ENCODE results near the gene AFF3. TPM values are rescaled to one million over a fixed set of nuclear protein-coding genes. Genes with fewer than 3 reads are reported as not detected.

Gene AFF3
- total RNA-seq, 1 experiment from 2014 or later, result not detected

DNA sequence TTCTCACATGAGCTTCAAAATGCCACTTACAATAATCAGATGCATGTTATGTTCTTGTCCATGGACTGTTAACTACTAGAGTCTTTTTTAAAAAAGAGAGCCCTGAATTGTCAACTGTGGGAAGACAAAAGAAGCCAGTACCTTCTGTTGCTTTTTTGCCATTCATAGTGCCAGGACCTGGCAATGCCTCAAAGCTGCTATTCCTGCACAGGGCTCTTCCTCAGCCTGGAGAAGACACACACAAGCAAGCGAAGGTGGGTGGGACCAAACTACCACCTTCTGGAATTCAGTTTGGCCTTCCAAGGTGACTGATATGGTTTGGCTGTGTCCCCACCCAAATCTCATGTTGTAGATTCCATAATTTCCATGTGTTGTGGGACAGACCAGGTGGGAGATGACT lies 160.6 kb downstream of the AFF3 start:
- no TSS peak for BruUV-seq (replicated peaks)
- Mint-ChIP-seq H3K27me3 (ENCODE audit: unreplicated experiment) (peaks cover 57% of the 10 kb centered on the region), H3K36me3 (ENCODE audit: insufficient read depth, unreplicated experiment) (no peaks in the 10 kb centered on the region), H3K4me3 (ENCODE audit: low read depth, unreplicated experiment) (no peak overlapping the region), H3K4me1 (ENCODE audit: low read depth, unreplicated experiment) (no peaks in the 10 kb centered on the region), H3K9me3 (ENCODE audit: low read depth, unreplicated experiment) (no peaks in the 10 kb centered on the region), H3K27ac (ENCODE audit: unreplicated experiment) (no peak overlapping the region)
- TF ChIP-seq, protein P1, sequence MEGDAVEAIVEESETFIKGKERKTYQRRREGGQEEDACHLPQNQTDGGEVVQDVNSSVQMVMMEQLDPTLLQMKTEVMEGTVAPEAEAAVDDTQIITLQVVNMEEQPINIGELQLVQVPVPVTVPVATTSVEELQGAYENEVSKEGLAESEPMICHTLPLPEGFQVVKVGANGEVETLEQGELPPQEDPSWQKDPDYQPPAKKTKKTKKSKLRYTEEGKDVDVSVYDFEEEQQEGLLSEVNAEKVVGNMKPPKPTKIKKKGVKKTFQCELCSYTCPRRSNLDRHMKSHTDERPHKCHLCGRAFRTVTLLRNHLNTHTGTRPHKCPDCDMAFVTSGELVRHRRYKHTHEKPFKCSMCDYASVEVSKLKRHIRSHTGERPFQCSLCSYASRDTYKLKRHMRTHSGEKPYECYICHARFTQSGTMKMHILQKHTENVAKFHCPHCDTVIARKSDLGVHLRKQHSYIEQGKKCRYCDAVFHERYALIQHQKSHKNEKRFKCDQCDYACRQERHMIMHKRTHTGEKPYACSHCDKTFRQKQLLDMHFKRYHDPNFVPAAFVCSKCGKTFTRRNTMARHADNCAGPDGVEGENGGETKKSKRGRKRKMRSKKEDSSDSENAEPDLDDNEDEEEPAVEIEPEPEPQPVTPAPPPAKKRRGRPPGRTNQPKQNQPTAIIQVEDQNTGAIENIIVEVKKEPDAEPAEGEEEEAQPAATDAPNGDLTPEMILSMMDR (IDR thresholded peaks at IDR 0.05; ENCODE audit: unreplicated experiment), result no peak
- CTCF ChIA-PET, result no interaction called here
- intact Hi-C loops (cut with micrococcal nuclease; ENCODE audit: unreplicated experiment), result no loop called here
- DNase-seq, result no peak

DNA sequence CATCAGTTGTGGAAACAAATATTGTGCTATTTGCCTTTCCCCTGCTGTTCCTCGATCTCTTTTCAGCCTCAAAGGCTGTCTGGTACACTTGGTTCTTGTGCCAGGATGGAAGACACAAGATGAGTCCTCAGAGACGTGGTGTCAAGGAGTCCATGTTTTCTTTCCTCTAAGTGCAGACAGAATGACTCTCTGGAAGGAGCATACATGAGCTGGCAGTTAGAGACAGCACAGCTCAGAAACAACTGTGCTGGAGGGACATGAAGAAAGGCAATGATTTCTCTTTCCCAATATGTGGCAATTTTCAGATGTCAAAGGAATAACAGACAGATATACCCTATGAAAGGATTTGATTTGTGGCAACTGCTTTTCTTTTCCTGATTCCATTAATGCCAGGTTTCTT lies 162.2 kb downstream of the AFF3 start:
- Mint-ChIP-seq H3K4me3 (ENCODE audit: low read depth, unreplicated experiment) (no peak overlapping the region), H3K4me1 (ENCODE audit: low read depth, unreplicated experiment) (no peaks in the 10 kb centered on the region), H3K27me3 (ENCODE audit: unreplicated experiment) (peaks cover 57% of the 10 kb centered on the region), H3K36me3 (ENCODE audit: insufficient read depth, unreplicated experiment) (no peaks in the 10 kb centered on the region), H3K27ac (ENCODE audit: unreplicated experiment) (no peak overlapping the region), H3K9me3 (ENCODE audit: low read depth, unreplicated experiment) (no peaks in the 10 kb centered on the region)
- TF ChIP-seq, protein P1 (IDR thresholded peaks at IDR 0.05; ENCODE audit: unreplicated experiment), result no peak
- intact Hi-C loops (cut with micrococcal nuclease; ENCODE audit: unreplicated experiment), result no loop called here
- BruUV-seq (replicated peaks), result no TSS peak
- CTCF ChIA-PET, result interaction anchor here (0.6 kb wide), 1 partner anchor 49 kb away, joined by 3 read pairs; no protein-coding TSS in a partner anchor
- no peak for DNase-seq

DNA sequence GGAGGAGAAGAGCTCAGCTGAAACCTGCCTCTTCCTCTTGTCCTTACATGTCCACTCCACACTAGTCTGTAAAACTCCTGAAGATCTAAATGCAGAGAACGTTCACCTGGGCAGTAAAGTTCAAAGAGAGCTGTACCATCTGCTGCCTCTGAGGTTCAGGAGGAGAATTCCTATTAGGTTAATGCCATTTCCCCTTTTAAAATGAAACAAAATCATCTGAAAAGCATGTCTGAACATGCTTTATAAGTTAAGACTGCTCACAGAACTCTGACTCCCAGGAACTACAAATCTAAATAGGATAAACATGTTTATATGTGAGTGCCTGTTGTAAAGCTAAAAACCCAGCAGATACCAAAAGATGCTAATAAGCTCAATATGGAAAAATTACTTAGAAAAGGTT lies 164.4 kb downstream of the AFF3 start:
- BruUV-seq (replicated peaks), result no TSS peak
- CTCF ChIA-PET, result no interaction called here
- Mint-ChIP-seq H3K27ac (ENCODE audit: unreplicated experiment) (no peak overlapping the region), H3K36me3 (ENCODE audit: insufficient read depth, unreplicated experiment) (no peaks in the 10 kb centered on the region), H3K4me3 (ENCODE audit: low read depth, unreplicated experiment) (no peak overlapping the region), H3K9me3 (ENCODE audit: low read depth, unreplicated experiment) (no peaks in the 10 kb centered on the region), H3K27me3 (ENCODE audit: unreplicated experiment) (peaks cover 58% of the 10 kb centered on the region), H3K4me1 (ENCODE audit: low read depth, unreplicated experiment) (no peaks in the 10 kb centered on the region)
- intact Hi-C loops (cut with micrococcal nuclease; ENCODE audit: unreplicated experiment), result no loop called here
- no peak for DNase-seq
- TF ChIP-seq, protein P1 (IDR thresholded peaks at IDR 0.05; ENCODE audit: unreplicated experiment), result no peak

DNA sequence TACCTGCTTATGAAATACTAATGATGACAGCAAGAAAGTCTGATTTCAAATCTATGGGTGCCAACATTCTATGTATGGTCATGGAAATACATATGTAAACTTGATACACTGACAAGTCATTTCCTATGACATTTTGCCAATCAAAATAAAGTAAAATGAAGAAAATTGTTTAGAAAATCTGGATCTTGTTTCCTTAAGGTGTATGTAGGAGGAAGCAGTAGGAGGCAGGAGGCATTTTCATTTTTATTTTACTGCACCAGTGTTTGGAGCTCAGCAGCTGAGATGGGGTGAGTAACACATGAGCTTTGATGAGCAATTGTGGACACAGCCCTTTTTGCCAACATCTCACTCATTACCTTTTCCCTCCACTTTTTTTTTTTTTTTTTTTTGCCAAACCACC lies 167.0 kb downstream of the AFF3 start:
- Mint-ChIP-seq H3K9me3 (ENCODE audit: low read depth, unreplicated experiment) (no peaks in the 10 kb centered on the region), H3K4me1 (ENCODE audit: low read depth, unreplicated experiment) (peaks cover 5% of the 10 kb centered on the region), H3K4me3 (ENCODE audit: low read depth, unreplicated experiment) (no peak overlapping the region), H3K27me3 (ENCODE audit: unreplicated experiment) (peaks cover 66% of the 10 kb centered on the region), H3K36me3 (ENCODE audit: insufficient read depth, unreplicated experiment) (no peaks in the 10 kb centered on the region), H3K27ac (ENCODE audit: unreplicated experiment) (no peak overlapping the region)
- intact Hi-C loops (cut with micrococcal nuclease; ENCODE audit: unreplicated experiment), result no loop called here
- BruUV-seq (replicated peaks), result no TSS peak
- no peak for DNase-seq
- TF ChIP-seq, protein P1 (IDR thresholded peaks at IDR 0.05; ENCODE audit: unreplicated experiment), result no peak
- CTCF ChIA-PET, result interaction anchor here (0.6 kb wide), 1 partner anchor 1098 kb away, joined by 3 read pairs; no protein-coding TSS in a partner anchor

Measured in Calu3 (cell line).